HG03571 (cell line): Measurements from ENCODE around the gene SLC35F4.
"Not testable (repeated sequence)": the region's sequence is repeated elsewhere in the genome, so short reads cannot be mapped to it uniquely, and the experiment has no call there.

Experiments used
- ATAC-seq: cut with Tn5 transposase; IDR thresholded peaks from one replicate; pipeline ENCODE4 v1.9.1; 2021; ENCODE audit not compliant: unreplicated experiment

SLC35F4 gene

DNA sequence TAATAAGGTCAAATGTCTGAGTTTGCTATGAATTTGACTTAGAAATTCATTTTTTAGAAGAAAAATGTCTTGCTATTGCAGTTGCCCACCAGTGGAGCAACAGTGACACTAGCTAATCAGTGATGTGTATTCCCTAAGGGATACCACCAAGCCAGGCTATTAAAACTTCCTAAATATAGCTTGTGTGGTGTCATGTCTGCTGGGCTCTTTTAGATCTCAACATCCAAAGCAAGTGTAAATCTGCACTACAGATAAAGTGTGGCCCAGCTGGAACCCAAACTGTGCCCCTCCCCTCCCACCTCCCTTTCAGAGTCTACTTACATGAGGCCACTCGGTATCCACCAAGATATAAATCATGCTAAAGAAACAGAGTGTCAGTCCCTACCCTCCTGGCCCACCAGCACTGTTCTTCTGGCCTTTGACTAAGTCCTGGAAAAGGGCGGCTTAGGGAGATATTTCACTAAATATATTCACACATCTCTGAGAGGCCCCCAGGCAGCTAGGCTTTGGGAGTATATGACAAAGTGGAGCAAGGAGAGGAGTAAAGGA is 53.8 kb downstream of the SLC35F4 start:
- ATAC-seq = no peak

DNA sequence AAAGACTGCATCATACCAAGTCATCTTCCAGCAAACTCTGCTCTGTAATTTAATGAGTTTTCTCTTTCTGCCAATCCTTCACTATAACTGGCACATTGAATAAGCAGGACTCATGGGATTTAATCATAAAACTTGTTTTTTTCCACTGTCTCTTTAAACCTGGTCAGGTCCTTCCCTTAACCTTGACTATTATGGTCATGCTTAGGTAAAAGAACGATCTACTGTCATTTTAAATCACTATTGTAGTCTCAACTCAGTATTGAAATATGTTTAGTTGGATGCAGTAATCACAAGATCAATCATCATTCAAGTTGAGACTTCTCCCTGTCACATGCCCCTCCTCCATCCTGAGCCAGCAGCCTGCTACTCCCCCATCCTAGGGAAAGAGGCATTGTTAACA is 56.1 kb downstream of the SLC35F4 start:
- ATAC-seq = no peak

DNA sequence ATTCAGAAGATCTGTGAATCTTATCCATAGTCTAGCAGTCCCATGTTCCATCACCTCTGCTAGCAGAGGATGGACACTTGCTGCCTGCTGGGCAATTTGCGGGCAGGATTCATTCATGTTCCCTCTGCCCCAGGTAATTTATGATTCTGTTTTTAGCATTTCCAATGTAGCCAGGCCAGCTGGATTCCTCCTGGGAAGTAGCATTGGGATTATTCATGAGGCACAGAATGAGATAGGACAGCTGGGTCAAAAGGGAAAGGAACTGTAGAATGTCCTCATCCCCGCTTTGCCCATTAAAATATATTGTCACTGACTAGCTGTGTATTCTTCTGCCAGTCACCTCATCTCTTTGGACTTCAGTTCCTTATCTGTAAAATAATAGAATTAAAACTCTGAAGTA is 68.7 kb downstream of the SLC35F4 start:
- ATAC-seq = no peak

DNA sequence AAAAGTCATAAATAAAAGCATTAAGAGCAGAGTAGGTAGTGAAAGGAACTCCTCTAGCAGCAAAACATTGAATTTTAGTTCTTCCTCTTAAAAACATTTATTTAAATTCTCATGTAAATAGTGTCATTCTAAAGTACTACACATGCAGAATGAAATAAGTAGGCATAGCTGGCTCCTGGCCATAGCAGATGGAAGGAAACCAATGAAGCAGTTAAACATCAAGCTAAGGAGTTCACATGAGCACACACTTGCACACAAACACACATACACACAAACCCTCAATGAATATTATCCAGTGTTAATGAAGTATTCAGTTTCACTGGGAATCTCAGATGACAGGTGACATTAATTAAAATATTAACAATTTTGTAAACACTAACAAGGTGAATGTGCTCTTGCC is 69.3 kb downstream of the SLC35F4 start:
- ATAC-seq = no peak

DNA sequence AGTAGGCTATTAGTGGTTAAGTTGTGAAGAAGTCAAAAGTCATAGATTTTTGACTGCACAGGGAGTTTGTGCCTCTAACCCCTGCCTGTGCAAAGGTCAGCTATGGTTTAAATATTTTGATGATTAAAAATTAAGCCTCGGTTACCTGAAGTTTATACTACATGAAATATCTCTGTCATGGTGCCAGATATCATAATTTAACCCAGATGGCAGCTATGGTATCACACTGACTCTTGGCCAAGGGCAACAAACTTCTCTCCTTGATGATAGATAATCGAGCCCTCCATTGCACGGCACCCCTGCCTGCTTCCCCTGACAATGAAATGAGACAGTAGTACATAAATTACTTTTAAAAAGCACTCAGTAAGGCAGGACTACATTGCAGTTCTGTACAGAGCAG is 80.8 kb downstream of the SLC35F4 start:
- ATAC-seq = no peak

DNA sequence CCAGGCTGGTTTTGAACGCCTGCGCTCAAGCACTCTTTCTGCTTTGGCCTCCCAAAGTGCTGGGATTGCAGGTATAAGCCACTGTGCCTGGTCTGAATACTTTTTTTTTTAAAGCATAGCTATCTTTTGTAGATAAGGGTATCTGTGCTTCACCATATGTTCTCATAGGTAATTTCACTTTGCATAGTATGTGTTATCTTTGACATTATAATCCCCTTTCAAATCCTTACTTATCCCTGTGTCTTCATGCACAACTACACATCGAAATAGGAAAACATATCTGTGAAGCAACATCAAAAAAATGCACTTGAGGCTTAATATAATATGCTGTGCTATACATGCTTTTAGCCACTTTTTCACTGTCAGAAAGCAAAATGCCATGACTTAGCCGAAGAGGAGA is 94.1 kb downstream of the SLC35F4 start:
- no peak for ATAC-seq

DNA sequence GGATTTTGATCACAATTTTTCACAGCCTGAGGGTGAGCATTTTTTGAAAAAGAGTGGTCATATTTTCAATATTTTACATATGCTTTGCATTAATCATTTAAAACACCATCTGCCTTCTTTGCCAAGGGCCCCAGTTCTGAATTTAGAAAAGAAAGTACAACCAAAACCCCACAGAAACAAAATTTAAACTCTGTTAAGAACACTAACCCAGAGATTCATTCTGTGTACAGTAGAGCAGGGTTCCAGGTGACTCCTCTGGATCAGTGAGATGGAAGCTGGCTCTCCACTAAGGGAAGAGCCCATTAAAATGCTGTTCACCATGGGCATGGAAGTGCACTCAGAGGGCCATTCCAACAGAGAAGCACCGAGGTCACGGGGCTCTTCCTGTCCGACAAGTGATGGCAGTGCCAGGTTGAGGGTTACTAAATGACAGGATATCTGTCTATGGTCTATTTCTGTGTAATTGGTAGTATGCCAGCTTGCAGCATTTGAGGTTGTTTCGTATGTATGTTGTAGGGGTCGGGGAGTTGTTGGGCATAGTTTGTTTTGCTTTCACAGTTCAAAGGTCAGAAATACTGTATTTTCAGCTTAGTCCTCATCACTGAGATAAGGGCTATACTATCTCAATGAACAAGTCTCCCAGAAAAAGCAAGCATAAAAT is 95.9 kb downstream of the SLC35F4 start:
- ATAC-seq = no peak

DNA sequence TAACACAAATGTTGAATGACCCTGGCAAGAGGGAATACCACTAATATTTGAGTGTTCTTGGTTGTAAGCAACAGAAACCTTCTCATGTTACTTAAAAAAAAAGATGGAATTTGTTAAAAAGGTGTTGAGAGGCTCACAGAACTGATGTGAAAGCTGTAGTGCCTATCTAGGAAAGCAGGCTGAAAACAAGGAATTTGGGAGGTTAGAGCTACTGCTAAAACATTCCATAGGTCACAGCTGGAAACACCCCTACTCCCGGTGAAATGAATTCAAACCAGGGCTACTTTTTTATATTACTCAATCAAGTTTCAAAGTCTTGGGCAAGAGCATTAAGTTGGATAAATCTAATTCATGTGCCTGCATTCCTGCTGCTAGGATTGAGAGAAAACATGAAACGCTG is 104.1 kb downstream of the SLC35F4 start:
- ATAC-seq = no peak

DNA sequence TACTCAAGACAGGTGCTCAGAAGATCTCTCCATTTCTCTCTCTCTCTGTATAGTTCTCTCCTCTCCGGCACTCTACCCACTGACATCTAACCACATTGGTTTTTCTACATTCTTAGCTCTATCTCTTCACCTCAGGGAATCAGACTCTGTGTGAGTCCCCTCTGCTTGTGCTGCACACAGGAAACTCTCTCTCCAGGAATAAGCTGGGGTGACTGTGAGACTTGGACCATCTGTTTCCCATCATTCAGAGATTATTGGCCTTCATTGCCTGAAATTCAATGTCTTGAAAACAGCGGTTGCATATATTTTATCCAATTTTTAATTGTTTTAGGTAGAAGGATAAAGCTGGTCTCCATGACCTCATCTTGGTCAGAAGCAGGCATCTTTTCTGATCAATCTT is 105.0 kb downstream of the SLC35F4 start:
- ATAC-seq = no peak

DNA sequence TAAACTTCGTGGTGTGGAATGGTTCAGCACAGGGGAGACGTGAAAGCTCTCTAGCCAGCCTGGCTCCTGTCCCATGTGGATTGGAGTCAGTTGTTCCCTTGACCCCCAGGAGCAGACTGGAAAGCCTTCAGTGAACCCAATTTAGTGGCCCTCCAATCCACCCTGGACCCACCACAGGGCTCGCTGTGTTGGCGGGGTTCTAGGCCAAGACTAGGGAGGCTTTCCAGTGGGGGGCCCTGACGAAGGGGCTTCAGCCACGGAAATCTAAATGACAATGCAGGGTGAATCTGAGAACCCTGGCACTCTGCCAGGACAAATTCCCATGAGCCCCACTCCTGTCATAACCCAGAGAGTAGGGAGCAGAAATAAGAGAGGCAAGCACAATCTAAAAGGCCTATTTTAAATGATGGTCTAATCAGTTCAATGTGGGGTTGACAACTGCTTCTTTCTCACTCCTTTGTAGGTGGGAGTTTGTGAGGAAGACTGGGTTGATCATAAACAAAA is 110.8 kb downstream of the SLC35F4 start:
- ATAC-seq = no peak

DNA sequence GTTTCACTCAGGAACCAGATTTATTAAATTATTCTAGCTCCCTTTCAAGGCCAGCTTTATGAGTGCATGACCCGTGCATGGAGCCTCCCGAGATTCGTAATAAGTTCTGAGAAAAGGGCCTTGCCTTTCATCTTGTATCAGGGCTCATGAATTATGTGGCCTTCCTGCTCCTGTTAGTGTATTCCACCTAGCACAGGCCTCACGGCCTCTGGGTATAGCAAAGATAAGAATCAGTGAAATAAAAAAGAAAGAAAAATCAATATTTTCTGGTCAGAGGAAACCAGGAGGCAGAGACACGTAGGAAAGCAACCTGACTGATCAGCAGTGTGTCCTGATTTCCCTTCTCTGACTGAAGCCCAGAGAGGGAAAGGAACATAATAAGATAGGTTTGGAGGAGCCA is 111.4 kb downstream of the SLC35F4 start:
- no peak for ATAC-seq

DNA sequence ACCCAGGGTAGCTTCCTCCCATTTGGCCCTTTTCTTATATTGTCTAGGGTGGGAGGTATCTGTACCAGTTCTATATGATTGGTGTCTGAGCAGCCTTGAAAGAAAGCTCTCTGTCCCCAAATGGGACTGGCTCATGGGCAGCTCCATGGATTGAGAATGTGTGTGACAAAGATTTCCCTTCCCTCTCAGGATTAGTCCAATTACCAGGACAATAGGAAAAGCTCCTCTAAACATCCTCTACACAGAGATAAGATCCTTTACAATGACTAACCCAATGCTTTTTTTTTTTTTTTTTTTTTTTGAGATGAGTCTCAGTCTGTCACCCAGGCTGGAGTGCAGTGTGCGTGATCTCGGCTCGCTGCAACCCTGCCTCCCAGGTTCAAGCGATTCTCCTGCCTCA is 112.1 kb downstream of the SLC35F4 start:
- no peak for ATAC-seq

DNA sequence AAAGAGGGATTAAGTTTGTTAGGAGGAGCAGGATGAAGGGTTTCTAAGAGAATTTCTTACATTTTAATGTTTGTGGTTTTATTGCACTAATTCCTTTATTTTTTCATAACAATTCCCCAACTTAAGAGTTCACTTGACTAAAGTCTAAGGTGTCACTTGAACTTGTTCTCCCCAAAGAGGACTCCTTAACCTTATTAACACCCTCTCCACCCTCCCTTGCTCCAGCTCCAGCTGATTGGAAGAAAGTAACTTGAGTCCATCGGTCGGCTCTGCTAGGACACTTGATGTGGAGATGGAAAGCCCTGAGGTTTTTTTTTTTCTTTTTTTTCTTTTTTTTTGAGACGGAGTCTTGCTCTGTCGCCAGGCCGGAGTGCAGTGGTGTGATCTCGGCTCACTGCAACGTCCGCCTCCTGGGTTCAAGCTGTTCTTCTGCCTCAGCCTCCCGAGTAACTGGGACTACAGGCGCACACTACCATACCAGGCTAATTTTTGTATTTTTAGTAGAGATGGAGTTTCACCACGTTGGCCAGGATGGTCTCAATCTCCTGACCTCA is 113.7 kb downstream of the SLC35F4 start:
- ATAC-seq = not testable (repeated sequence)

DNA sequence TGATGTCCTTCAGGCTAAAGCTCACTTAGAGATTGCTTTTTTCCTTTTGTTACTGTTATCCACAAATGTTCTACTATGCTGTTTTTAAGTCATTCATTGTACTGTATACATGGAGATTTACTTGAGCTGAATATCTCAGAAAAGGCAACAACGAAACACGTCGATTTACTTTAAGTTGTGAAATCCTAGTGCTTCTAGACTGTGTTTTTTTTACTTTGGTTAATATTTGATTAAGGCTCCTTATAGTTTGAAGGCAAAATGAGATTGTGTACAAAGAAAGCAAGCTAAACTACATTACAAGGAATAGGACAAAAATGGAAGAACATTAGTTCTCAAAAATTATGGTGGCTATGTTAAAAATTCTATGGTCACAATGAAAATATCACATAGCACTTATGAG is 114.5 kb downstream of the SLC35F4 start:
- ATAC-seq = no peak

DNA sequence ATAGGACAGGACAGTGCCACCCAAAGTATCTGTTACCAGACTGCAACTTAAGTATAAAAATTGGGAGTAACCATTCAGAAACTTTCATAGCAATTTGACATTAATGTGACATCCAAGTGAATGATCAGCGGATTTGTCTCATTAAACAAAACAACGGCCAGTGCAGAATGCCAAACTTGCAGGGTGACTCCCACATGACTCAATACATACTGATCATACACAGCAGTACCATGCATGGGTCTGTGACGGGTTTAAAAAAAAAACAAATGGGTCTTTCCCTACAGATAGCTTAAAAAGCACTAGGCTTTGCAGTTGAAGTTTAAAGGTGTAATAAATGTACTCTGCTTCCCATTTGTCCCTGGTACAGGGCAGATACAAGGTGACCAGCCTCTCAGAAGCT is 116.6 kb downstream of the SLC35F4 start:
- ATAC-seq = no peak

DNA sequence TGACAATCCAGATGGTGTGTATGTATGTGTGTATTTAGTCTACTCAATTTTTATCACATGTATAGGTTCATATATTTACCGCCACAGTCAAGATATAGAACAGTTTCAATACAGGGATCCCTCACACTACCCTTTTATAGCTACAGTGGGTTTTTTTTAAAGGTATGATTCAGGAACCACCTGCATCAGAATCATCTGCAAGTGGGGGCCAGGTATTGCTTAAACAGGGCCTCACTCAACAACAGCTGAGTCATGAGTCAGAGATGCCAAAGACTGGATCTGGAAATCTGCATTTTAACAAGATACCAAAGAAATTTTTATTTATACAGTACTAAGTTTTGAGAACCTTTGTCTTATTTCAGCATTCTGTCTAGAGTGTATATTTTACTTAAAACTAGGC is 117.6 kb downstream of the SLC35F4 start:
- ATAC-seq = no peak

DNA sequence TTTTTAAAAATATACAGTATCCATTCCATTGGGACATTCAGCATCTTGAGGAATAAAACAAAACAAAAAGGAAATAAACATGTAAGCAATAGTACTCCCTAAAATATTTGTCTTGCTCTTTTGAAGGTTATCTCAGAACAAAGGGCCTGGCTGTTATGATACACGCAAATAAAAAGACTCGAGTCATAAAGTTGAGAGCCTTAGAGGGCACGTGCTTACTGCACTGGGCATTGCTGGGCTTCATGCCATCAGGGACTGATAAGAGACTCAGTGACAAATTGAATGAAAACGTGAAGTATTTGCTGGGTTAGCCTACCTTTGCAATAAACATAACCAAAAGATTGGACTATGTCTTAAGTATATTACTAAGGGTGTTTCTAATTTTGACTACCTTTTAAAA is 118.9 kb downstream of the SLC35F4 start:
- no peak for ATAC-seq

DNA sequence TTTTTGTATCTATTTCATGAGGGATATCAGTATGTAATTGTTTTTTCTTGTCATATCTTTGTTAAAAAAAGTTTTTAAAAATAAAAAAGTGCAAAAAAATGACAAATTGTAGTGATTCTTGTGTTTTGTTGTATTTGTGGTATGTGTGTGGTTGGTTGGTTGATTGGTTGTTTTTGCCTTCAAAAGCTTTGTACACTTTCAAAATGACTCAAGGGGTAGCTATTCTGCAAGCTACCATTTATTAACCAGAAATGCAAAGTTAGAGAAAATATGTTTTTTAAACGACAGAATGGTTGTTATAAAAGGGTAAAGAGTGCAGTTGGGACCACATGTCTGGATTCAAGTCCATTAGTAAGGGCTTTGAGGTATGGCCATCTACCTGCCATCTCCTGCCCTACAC is 119.3 kb downstream of the SLC35F4 start:
- ATAC-seq = no peak

DNA sequence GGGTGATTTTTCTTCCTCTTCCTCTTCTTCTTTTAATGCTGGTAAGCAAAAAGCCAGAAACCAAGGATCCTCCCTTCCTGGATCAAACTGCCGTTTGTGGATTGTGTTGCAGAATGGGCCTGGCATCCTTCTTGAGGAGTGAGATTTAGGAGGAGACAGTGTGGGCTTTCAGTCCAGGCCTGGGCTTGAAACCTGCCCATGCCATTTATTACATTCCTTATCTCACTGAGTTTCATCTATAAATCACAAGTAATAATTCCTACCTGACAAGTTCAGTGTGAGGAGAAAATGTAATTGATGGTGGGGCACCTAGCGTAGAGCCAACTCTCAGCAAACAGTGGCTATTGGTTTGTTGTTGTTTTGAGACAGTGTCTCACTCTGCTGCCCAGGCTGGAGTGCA is 126.4 kb downstream of the SLC35F4 start:
- no peak for ATAC-seq

DNA sequence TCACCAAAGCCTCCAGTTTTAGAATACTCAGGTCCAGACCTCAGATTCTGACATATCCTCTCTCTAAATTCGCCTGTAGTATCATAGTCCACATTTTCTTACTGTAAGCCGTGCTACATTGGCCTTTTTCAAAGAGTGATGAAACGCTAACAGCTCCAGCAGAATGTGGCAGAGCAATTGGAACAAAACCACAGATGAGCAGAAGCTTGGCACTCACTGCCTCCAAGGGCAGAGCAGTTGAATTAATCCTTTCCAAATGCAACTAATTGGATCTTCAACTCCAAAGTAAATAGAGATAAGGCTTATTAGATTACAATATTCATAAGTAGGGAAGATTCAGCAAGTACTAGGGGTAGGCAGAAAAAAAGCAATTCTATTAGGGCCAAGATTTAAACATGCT is 128.3 kb downstream of the SLC35F4 start:
- no peak for ATAC-seq

DNA sequence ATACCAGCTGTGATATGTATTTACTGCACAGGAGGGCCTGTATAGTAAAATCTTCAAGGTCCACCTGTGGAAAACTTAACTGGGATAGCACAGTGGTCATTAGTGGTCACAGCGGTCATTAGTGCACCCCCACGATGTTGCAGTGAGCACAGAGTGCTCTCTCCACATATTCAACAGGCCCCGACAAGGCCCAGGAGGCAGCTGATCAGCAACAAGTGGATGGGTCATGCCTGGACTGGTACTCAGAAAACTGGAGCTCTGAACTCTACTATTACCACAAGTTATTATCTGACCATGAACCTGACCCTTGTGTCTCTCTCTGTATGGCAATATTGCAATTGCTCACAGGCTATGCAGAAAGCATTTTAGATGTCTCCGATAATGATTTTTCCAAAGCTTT is 129.5 kb downstream of the SLC35F4 start:
- ATAC-seq = no peak

DNA sequence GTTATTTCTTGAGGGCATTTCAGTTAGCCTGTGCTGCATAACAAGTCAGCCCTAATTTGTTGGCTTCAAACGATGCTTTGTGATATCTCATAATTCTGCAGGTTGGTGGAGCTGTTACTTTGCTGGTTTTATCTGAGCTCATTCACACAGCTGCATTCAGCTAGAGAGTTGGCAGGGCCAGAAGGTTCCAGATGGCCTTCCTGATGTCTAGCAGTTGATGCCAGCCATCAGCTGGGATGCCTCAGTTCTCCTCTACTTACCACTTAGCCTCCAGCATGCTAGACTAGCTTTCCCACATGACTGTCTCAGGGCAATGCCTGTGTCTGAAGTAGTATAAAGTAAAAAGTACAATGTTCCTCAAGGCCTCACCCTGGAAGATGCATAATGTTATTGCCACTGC is 130.6 kb downstream of the SLC35F4 start:
- ATAC-seq = no peak
